ENCODE results near the gene OR4K13.

OR4K13 gene

GRCh38 chr14:20035938-20036337, at the start of gene OR4K13:
OR4K13 (minus strand) TSS chr14:20036038; CDS start chr14:20034758, 1,280 bp downstream.
- no peak for DNase-seq (ENCODE audit: low read depth in 2 of 2)

- DNase-seq (ENCODE audit: low read depth in 2 of 2), result no peak
Measured at GRCh38 chr14:20059745-20060144, 23.9 kb upstream of the OR4K13 start, which contains the start of gene OR4L1. OR4L1 (plus strand) TSS chr14:20060045; CDS start chr14:20060045, 0 bp downstream.

GRCh38 chr14:20048202-20048601, 12.4 kb upstream of the OR4K13 start:
- DNase-seq (ENCODE audit: low read depth in 2 of 2), result no peak

GRCh38 chr14:20044243-20044642, 8.4 kb upstream of the OR4K13 start:
- no peak for DNase-seq (ENCODE audit: low read depth in 2 of 2)

- DNase-seq (ENCODE audit: low read depth in 2 of 2), result no peak
Measured at GRCh38 chr14:20035449-20035848, 389 bp downstream of the OR4K13 start.

- no peak for DNase-seq (ENCODE audit: low read depth in 2 of 2)
Measured at GRCh38 chr14:20031058-20031457, 4.8 kb downstream of the OR4K13 start.

- no peak for DNase-seq (ENCODE audit: low read depth in 2 of 2)
Measured at GRCh38 chr14:20019257-20019865, 16.5 kb downstream of the OR4K13 start, which contains the start of gene OR4K14. OR4K14 (minus strand) TSS chr14:20019307; CDS start chr14:20015193, 4,114 bp downstream.

GRCh38 chr14:20008156-20008555, 27.7 kb downstream of the OR4K13 start:
- DNase-seq (ENCODE audit: low read depth in 2 of 2), result no peak

- no peak for DNase-seq (ENCODE audit: low read depth in 2 of 2)
Measured at GRCh38 chr14:20002319-20002718, 33.5 kb downstream of the OR4K13 start.

GRCh38 chr14:20001863-20002262, 34.0 kb downstream of the OR4K13 start, which contains the start of gene OR4Q2:
OR4Q2 (plus strand) TSS chr14:20002163.
- no peak for DNase-seq (ENCODE audit: low read depth in 2 of 2)

- no peak for DNase-seq (ENCODE audit: low read depth in 2 of 2)
Measured at GRCh38 chr14:19993438-19993837, 42.4 kb downstream of the OR4K13 start.
